ENCODE data around the gene PRM2.

Gene PRM2

GRCh38 chr16:11313493-11314308, 37.4 kb upstream of the PRM2 start:
- H3K4me3 ChIP-seq (ENCODE audit: low read depth, low read length), result no peak overlapping the region
- no peak for TF ChIP-seq CTCF (IDR thresholded peaks at IDR 0.05; ENCODE audit: insufficient read depth, low read length, missing control alignments)
- CTCF ChIA-PET, result interaction anchor here (1.4 to 1.7 kb wide), 3 partner anchors 15 to 350 kb away, joined by 3 to 4 read pairs (median 3); no protein-coding TSS in a partner anchor
- POLR2A ChIA-PET, result interaction anchor here (0.6 kb wide), 1 partner anchor 41 kb away, joined by 3 read pairs; no protein-coding TSS in a partner anchor
- DNase-seq (ENCODE audit: low read depth, low spot score), result no peak

- no peak for TF ChIP-seq CTCF (IDR thresholded peaks at IDR 0.05; ENCODE audit: insufficient read depth, low read length, missing control alignments)
- H3K4me3 ChIP-seq (ENCODE audit: low read depth, low read length), result no peak overlapping the region
- ChIA-PET POLR2A (interaction anchor here (0.6 kb wide), 1 partner anchor 42 kb away, joined by 3 read pairs; no protein-coding TSS in a partner anchor), CTCF (interaction anchor here (1.4 to 1.7 kb wide), 3 partner anchors 16 to 349 kb away, joined by 3 to 4 read pairs (median 4); no protein-coding TSS in a partner anchor)
- DNase-seq (ENCODE audit: low read depth, low spot score), result no peak
Measured at GRCh38 chr16:11312718-11313492, 36.6 kb upstream of the PRM2 start.

GRCh38 chr16:11310997-11311561, 34.8 kb upstream of the PRM2 start:
- CTCF ChIA-PET, result interaction anchor here (1.6 kb wide), 1 partner anchor 54 kb away, joined by 4 read pairs; no protein-coding TSS in a partner anchor
- POLR2A ChIA-PET, result no interaction called here
- H3K4me3 ChIP-seq (ENCODE audit: low read depth, low read length), result no peak overlapping the region
- DNase-seq (ENCODE audit: low read depth, low spot score), result no peak
- TF ChIP-seq CTCF (IDR thresholded peaks at IDR 0.05; ENCODE audit: insufficient read depth, low read length, missing control alignments), result no peak

GRCh38 chr16:11310634-11310977, 34.3 kb upstream of the PRM2 start:
- POLR2A ChIA-PET, result no interaction called here
- CTCF ChIA-PET, result no interaction called here
- TF ChIP-seq CTCF (IDR thresholded peaks at IDR 0.05; ENCODE audit: insufficient read depth, low read length, missing control alignments), result no peak
- DNase-seq (ENCODE audit: low read depth, low spot score), result no peak
- no peak overlapping the region for H3K4me3 ChIP-seq (ENCODE audit: low read depth, low read length)

- ChIA-PET CTCF (no interaction called here), POLR2A (no interaction called here)
- no peak for DNase-seq (ENCODE audit: low read depth, low spot score)
Measured at GRCh38 chr16:11309895-11310633, 33.8 kb upstream of the PRM2 start.

More at GRCh38 chr16:11309895-11310633, 33.8 kb upstream of the PRM2 start:
- no peak for TF ChIP-seq CTCF (IDR thresholded peaks at IDR 0.05; ENCODE audit: insufficient read depth, low read length, missing control alignments)
- no peak overlapping the region for H3K4me3 ChIP-seq (ENCODE audit: low read depth, low read length)

All from AG04449 (cell line).